Measurements from ENCODE around the gene ARHGAP24.

The ARHGAP24 gene

GRCh38 chr4:85789241-85789640 is 314.3 kb downstream of the ARHGAP24 start:
- TF ChIP-seq EP300 (IDR thresholded peaks at IDR 0.05; ENCODE audit: borderline replicate concordance) (no peak), YY1 (IDR thresholded peaks at IDR 0.05; ENCODE audit: low read depth) (no peak), USF1 (IDR thresholded peaks at IDR 0.05) (no peak), TCF12 (IDR thresholded peaks at IDR 0.05; ENCODE audit: low read depth) (no peak), FOXM1 (IDR thresholded peaks at IDR 0.05; ENCODE audit: borderline replicate concordance, low read depth) (no peak), NFIC (IDR thresholded peaks at IDR 0.05) (no peak), CREB1 (IDR thresholded peaks at IDR 0.05; ENCODE audit: low read depth) (no peak), CEBPB (IDR thresholded peaks at IDR 0.05) (no peak), TEAD4 (IDR thresholded peaks at IDR 0.05) (no peak), TAF1 (IDR thresholded peaks at IDR 0.05; ENCODE audit: low read depth) (no peak), EGR1 (IDR thresholded peaks at IDR 0.05) (no peak), MAX (IDR thresholded peaks at IDR 0.05) (no peak), RAD21 (IDR thresholded peaks at IDR 0.05; ENCODE audit: low read depth) (no peak), ZBTB7A (IDR thresholded peaks at IDR 0.05; ENCODE audit: low read depth) (no peak)
- TF ChIP-seq, protein P1, sequence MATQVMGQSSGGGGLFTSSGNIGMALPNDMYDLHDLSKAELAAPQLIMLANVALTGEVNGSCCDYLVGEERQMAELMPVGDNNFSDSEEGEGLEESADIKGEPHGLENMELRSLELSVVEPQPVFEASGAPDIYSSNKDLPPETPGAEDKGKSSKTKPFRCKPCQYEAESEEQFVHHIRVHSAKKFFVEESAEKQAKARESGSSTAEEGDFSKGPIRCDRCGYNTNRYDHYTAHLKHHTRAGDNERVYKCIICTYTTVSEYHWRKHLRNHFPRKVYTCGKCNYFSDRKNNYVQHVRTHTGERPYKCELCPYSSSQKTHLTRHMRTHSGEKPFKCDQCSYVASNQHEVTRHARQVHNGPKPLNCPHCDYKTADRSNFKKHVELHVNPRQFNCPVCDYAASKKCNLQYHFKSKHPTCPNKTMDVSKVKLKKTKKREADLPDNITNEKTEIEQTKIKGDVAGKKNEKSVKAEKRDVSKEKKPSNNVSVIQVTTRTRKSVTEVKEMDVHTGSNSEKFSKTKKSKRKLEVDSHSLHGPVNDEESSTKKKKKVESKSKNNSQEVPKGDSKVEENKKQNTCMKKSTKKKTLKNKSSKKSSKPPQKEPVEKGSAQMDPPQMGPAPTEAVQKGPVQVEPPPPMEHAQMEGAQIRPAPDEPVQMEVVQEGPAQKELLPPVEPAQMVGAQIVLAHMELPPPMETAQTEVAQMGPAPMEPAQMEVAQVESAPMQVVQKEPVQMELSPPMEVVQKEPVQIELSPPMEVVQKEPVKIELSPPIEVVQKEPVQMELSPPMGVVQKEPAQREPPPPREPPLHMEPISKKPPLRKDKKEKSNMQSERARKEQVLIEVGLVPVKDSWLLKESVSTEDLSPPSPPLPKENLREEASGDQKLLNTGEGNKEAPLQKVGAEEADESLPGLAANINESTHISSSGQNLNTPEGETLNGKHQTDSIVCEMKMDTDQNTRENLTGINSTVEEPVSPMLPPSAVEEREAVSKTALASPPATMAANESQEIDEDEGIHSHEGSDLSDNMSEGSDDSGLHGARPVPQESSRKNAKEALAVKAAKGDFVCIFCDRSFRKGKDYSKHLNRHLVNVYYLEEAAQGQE (IDR thresholded peaks at IDR 0.05; ENCODE audit: low read depth) = no peak

- no peak for TF ChIP-seq CREB1 (IDR thresholded peaks at IDR 0.05; ENCODE audit: low read depth)
- no peak for TF ChIP-seq YY1 (IDR thresholded peaks at IDR 0.05; ENCODE audit: low read depth)
- TF ChIP-seq, protein P1 (IDR thresholded peaks at IDR 0.05; ENCODE audit: low read depth) = no peak
- no peak for TF ChIP-seq FOXM1 (IDR thresholded peaks at IDR 0.05; ENCODE audit: borderline replicate concordance, low read depth)
- no peak for TF ChIP-seq TEAD4 (IDR thresholded peaks at IDR 0.05)
These were observed 315.6 kb downstream of the ARHGAP24 start for GRCh38 chr4:85790582-85790981.

GRCh38 chr4:85792376-85793232 is 317.7 kb downstream of the ARHGAP24 start:
- TF ChIP-seq EGR1 (IDR thresholded peaks at IDR 0.05) = no peak
- no peak for TF ChIP-seq NFIC (IDR thresholded peaks at IDR 0.05)
- TF ChIP-seq RAD21 (IDR thresholded peaks at IDR 0.05; ENCODE audit: low read depth) = no peak
- TF ChIP-seq, protein P1 (IDR thresholded peaks at IDR 0.05; ENCODE audit: low read depth) = no peak
- TF ChIP-seq TCF12 (IDR thresholded peaks at IDR 0.05; ENCODE audit: low read depth) = no peak
- TF ChIP-seq MAX (IDR thresholded peaks at IDR 0.05) = no peak
- no peak for TF ChIP-seq CREB1 (IDR thresholded peaks at IDR 0.05; ENCODE audit: low read depth)
- TF ChIP-seq TAF1 (IDR thresholded peaks at IDR 0.05; ENCODE audit: low read depth) = no peak
- no peak for TF ChIP-seq FOXM1 (IDR thresholded peaks at IDR 0.05; ENCODE audit: borderline replicate concordance, low read depth)
- TF ChIP-seq ZBTB7A (IDR thresholded peaks at IDR 0.05; ENCODE audit: low read depth) = no peak

DNA sequence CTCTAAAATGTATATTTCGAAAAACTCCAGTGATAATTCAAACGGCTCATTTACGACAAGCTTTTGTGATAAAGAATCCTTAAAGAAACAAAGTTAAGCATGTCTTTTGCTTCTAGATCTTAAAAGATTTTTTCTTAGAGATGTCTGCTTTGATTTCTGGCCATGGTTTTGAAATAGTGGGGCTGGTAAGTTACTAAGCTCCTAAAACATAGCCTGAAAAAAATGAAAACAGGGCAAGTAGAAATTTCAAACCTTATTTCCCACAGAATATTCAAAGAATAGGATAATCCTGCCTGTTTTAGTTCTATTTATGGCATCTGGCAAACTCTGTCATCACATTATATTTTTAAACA is 318.3 kb downstream of the ARHGAP24 start:
- TF ChIP-seq CEBPB (IDR thresholded peaks at IDR 0.05) (no peak), FOXM1 (IDR thresholded peaks at IDR 0.05; ENCODE audit: borderline replicate concordance, low read depth) (no peak), EGR1 (IDR thresholded peaks at IDR 0.05) (no peak), TAF1 (IDR thresholded peaks at IDR 0.05; ENCODE audit: low read depth) (no peak), CREB1 (IDR thresholded peaks at IDR 0.05; ENCODE audit: low read depth) (no peak), EP300 (IDR thresholded peaks at IDR 0.05; ENCODE audit: borderline replicate concordance) (no peak), TEAD4 (IDR thresholded peaks at IDR 0.05) (no peak), TCF12 (IDR thresholded peaks at IDR 0.05; ENCODE audit: low read depth) (no peak), NFIC (IDR thresholded peaks at IDR 0.05) (no peak), MAX (IDR thresholded peaks at IDR 0.05) (no peak), YY1 (IDR thresholded peaks at IDR 0.05; ENCODE audit: low read depth) (no peak), ZBTB7A (IDR thresholded peaks at IDR 0.05; ENCODE audit: low read depth) (no peak), RAD21 (IDR thresholded peaks at IDR 0.05; ENCODE audit: low read depth) (no peak), USF1 (IDR thresholded peaks at IDR 0.05) (no peak)
- TF ChIP-seq, protein P1 (IDR thresholded peaks at IDR 0.05; ENCODE audit: low read depth) = no peak
